HG02981 (cell line): Measurements from ENCODE around the gene ADM5.

ENCODE experiments used
- ATAC-seq: cut with Tn5 transposase; IDR thresholded peaks from one replicate; pipeline ENCODE4 v1.9.1; 2021; ENCODE audit warnings: mild to moderate bottlenecking, moderate library complexity; ENCODE audit not compliant: unreplicated experiment

Gene ADM5

DNA sequence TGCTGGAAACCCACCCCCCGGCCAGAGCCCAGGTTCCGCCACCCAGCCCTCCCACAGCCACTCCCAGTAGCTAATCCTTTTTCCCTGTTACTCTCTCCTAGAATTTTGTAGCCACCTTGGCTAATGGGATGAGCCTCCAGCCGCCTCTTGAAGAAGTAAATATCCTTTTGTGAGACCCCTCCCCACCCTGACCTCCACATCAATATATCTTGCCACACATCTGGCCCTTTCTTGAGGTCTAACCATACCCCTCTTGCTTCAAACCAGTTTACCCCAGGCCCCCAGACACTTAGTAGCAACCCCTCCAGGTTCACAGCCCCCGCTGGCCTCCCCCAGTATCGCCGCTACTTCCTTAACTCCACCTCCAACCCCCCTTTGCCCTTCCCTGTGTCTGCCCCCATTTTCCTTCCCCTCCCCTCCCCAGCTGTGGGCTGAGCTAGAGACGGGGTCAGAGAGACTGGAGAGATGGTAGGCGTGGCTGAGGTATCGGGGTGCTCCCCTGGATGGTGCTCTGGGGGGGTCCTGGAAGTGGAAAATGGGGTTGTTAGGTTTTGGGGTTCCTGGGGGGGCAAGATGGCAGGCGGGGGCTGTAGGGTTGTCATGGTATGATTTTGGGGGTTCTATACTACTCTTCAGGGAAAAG lies 9.5 kb upstream of the ADM5 start:
- ATAC-seq, result no peak

DNA sequence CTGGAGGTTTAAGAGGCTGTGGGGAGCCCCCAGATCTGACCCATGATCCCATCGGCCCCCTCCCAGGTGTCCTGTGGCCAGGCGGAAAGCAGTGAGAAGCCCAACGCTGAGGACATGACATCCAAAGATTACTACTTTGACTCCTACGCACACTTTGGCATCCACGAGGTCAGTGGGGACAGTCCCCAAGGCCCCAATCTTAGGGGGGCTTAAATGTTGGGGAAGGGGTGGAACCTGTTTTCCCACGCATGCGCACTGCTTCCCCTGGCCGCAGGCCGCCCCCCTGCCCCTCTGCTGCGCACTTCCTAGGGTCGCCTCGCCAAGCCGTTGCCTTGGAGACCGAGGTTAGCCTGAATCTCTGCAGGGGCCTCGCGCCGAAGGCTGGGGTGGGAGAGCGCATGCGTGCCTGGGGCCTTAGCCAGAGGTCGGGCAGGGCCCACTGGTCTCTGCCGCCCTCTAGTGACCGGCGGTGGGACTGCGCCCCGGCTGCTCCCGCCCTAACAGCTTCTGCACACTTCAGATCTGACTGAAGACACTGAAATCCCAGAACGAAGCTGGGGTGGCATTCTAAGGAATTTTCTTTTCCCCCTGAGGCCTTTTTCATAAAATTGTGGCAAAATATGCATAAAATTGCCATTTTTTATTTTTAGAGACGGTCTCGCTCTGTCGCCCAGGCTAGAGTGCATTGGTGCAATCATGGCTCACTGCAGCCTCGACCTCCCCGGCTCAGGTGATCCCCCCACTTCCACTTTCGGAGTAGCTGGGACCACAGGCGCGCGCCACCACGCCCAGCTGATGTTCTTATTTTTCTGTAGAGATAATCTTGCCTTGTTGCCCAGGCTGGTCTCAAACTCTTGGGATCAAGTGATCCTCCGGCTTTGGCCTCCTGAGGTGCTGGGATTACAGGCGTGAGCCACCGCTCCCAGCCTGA lies 8.7 kb upstream of the ADM5 start:
- ATAC-seq, result no peak

DNA sequence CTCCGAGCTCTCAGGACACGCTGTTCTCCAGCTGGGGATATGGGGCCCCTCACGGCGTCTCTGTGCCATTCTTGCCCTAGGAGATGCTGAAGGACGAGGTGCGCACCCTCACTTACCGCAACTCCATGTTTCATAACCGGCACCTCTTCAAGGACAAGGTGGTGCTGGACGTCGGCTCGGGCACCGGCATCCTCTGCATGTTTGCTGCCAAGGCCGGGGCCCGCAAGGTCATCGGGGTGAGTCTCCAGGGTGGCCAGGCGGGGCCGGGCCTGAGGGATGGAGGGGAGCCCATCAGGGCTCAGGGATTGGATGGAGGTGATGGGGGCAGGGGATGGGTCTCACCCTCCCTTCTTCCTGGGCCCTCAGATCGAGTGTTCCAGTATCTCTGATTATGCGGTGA lies 7.6 kb upstream of the ADM5 start:
- no peak for ATAC-seq

DNA sequence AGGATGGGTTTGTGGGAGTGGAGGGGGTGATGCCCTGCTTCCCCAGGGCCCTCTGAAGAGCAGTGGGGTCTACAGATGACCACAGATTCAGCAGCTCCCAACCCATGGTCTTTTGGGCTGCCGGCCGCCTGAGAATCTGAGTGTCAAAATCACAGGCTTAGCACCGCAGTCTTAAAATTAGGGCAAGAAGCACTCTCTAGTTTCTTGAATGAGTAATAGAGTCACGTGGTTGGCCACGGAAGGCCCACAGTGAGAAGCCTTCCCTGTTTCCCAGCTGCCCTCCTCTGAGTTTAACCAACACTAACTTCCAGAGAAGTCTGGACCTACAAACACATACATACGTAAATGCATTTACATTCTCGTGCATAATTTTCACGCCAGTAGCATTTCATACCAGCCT lies 7.1 kb upstream of the ADM5 start:
- ATAC-seq, result no peak

DNA sequence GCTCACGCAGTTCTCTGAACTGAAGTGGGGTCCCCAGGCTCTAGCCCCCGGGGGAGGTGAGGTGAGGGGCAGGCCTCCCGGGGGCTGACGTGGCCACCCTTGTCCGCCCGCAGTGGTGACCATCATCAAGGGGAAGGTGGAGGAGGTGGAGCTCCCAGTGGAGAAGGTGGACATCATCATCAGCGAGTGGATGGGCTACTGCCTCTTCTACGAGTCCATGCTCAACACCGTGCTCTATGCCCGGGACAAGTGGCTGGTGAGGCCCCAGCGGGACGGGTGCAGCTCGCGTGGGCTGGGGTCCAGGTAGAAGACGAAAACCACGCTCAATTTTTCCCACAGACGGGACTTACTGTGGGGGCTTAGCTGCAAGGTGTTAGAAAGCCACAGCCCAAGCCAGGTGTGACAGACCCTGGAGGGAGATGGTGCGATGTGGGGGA lies 5.6 kb upstream of the ADM5 start:
- ATAC-seq, result no peak

- ATAC-seq, result no peak
Measured at GRCh38 chr19:49684251-49684982, 5.0 kb upstream of the ADM5 start.

- ATAC-seq, result no peak
Measured at GRCh38 chr19:49684983-49685553, 4.3 kb upstream of the ADM5 start.

DNA sequence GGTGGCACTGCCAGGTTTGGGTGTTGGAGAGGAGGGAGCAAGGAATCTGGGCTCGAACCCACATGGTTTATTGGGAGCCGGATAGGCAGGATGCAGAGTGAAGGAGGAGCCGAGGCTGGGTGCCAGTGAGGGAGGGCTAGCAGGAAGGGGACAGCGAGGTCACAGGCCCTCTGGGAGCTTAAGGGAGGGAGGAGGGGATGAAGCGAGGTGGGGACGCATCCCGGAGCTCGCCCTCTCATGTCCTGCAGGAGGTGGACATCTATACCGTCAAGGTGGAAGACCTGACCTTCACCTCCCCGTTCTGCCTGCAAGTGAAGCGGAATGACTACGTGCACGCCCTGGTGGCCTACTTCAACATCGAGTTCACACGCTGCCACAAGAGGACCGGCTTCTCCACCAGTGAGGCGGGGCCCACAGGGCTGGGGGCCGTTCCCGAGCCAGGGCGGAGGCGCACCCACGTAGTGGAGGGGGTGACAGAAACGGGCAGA lies 3.5 kb upstream of the ADM5 start:
- ATAC-seq, result no peak

DNA sequence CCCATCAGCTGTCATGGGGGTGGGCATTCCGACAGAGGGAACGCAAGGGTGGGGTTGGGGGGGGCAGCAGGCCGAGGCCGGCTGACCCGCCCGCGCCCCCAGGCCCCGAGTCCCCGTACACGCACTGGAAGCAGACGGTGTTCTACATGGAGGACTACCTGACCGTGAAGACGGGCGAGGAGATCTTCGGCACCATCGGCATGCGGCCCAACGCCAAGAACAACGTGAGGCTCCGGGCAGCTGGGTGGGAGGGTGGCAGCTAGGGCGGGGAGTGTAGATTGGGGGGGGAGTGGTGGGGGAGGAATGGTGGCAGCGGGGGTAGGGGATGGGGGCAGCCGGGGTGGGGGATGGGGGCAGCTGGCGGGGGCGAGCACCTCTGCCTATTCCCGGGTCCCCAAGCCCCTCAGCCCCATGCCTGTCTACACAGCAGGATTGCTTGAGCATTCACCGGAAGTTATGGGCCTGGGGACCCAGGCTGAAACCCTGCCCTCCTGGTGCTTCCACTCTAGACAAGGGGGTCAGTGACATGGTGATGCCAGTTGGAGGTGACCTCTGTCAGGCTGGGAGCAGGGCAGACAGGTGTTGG lies 2.8 kb upstream of the ADM5 start:
- no peak for ATAC-seq

GRCh38 chr19:49687150-49687549 lies 2.2 kb upstream of the ADM5 start:
- ATAC-seq, result no peak

DNA sequence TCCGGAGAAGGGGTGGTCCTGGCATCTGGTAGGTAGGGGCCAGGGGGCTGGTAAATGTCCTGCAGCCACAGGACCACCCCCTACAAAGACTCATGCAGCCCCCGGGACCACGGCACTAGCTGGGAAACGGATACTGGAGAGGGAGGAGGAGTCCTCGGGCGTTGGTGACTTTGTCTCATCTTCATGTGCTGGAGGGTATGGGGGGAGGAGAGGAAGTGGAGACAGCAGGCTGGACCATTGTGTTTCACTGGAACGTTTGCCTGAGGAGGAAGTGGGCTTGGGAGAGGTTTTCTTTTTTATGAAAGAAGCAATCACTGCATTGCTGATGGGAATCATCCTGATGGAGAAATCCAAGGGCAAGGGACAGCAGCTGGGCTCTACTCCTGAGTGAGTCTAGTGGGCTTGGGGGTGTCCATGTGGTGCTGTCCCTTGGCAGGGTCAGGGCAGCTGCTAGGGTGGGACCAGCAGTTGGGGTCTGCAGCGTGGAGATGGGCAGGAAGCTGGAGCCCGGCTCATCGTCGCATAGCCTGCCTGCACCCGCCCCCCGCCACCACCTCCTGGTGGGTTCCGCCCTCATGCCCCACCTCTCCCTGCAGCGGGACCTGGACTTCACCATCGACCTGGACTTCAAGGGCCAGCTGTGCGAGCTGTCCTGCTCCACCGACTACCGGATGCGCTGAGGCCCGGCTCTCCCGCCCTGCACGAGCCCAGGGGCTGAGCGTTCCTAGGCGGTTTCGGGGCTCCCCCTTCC lies 1.7 kb upstream of the ADM5 start:
- no peak for ATAC-seq

DNA sequence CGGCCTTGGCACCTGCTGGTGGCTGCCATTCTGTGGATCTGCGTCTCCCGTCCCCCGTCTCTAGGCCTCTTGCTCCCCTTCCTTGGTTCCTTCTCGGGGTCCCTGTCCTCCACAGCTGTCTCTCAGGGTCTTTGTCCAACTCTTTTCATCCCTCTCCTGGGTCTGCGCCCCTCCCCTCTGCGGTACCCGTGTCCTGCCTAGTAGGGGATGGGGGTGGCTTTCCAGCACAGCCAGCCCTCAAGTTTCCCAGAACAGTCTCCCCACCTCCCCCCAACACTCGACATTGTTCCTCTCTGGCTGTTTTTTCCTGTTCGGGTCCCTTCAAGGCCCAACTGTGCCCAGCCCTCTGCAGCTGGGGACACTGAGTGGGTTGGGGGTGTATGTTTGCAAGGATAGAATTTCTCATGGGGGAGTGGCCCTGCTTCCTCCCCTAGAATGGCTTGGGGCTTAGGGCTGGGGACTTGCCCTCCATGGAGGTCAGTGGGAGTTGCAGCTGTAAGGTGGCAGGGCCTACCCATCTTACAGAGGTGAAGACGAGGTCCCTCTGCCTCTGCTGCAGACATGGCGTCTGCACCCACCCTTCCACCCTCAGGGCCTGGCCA lies 762 bp upstream of the ADM5 start:
- ATAC-seq, result no peak

DNA sequence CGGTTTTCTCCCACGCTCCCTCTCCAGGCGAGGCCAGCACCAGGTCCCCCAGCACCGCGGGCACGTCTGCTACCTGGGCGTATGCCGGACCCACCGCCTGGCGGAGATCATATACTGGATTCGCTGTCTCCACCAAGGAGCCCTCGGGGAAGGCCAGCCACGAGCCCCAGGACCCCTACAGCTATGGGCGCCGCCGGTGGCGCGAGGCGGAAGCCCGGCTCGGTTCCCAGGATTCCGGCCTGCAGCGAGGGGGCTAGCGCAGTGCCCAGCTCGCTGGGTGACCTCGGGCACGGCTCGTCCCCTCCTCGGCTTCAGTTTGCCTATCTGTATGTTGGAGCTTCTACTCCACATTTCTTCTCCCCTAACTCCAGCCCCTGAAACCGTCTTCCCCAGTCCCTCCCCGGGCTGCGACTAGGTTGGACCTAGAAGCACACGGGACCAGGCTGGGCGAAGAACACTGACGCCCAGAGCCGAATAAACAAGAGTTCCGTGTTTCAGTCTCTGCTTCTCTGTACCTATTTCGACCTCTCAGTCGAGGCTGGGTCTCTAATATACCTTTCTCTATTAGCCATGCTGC lies 773 bp downstream of the ADM5 start:
- ATAC-seq, result no peak

- no peak for ATAC-seq
Measured at GRCh38 chr19:49690656-49691242, 1.4 kb downstream of the ADM5 start, which contains the start of gene CPT1C. Gene CPT1C (plus strand): TSS chr19:49691116. CDS start chr19:49692253, 1,137 bp downstream.

GRCh38 chr19:49691243-49692146 lies 2.1 kb downstream of the ADM5 start:
- ATAC-seq, result no peak

GRCh38 chr19:49692147-49692506 lies 2.7 kb downstream of the ADM5 start:
- ATAC-seq, result no peak

DNA sequence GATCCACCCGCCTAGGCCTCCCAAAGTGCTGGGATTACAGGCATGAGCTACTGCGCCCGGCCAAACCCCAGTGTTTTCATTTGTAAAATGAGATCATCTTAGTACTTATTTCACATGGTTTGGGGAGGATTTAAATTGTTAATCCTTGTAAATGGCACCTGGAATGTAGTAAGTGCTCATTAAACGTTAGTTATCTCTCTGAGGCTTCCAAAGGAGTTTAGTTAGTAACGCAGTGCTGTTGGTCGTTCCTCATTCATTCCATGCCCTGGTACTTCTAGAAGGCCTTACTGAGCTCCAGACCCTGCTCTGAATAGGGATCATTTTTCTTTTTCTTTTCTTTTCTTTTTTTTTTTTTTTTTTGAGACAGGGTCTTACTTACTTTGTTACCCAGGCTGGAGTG lies 6.7 kb downstream of the ADM5 start:
- ATAC-seq, result no peak

DNA sequence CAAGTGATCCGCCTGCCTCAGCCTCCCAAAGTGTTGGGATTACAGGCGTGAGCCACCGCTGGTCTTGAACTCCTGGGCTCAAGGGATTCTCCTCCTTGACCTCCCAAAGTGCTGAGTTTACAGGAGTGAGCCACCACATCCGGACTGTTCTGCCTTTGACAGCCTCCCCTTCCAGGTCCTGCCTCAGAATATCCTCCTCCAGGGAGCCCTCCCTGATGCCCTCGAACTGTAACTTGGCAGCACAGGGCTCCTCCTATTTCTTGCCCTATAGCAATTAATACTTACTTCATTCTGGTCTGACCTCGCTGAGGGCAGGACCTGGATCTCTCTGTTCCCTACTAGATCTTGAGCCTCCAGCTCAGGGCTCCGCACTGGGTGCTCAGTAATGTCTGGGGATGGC lies 7.5 kb downstream of the ADM5 start:
- ATAC-seq, result no peak
